ENCODE results near the gene EXOC1.

The EXOC1 gene

GRCh38 chr4:55808632-55809031 is 44.8 kb upstream of the EXOC1 start:
- Histone ChIP-seq H4K20me1 (ENCODE audit: insufficient read depth, low read length, poor library complexity, severe bottlenecking) (no peaks in the 10 kb centered on the region), H2AFZ (ENCODE audit: low read length) (no peak overlapping the region)
- TF ChIP-seq EZH2phosphoT487 (IDR thresholded peaks at IDR 0.05; ENCODE audit: borderline replicate concordance) = no peak
- no peak for TF ChIP-seq CTCF (conservative IDR thresholded peaks at IDR 0.05; ENCODE audit: low read length)

GRCh38 chr4:55817691-55818090 is 35.8 kb upstream of the EXOC1 start:
- Histone ChIP-seq H4K20me1 (ENCODE audit: insufficient read depth, low read length, poor library complexity, severe bottlenecking) (no peaks in the 10 kb centered on the region), H3K36me3 (ENCODE audit: insufficient read depth, low read length) (no peaks in the 10 kb centered on the region)

More at GRCh38 chr4:55808632-55809031, 44.8 kb upstream of the EXOC1 start:
- Histone ChIP-seq H3K9ac (ENCODE audit: low read depth, low read length, poor library complexity, severe bottlenecking) (no peak overlapping the region), H3K4me2 (ENCODE audit: low read depth, low read length, poor library complexity, severe bottlenecking) (no peak overlapping the region), H3K9me2 (replicated peaks; ENCODE audit: low read depth, low read length) (no peaks in the 10 kb centered on the region), H3K27me3 (ENCODE audit: insufficient read depth, low read length, poor library complexity, severe bottlenecking) (no peaks in the 10 kb centered on the region), H3F3A (ENCODE audit: low read depth) (no peaks in the 10 kb centered on the region), H3K36me3 (ENCODE audit: insufficient read depth, low read length) (no peaks in the 10 kb centered on the region), H3K4me1 (ENCODE audit: insufficient read depth, low read length, poor library complexity, severe bottlenecking) (no peaks in the 10 kb centered on the region), H3K79me2 (ENCODE audit: insufficient read depth, low read length) (no peaks in the 10 kb centered on the region), H3K9me3 (ENCODE audit: insufficient read depth, low read depth, low read length) (no peaks in the 10 kb centered on the region), H3K4me3 (ENCODE audit: low read length, poor library complexity, severe bottlenecking) (no peak overlapping the region)

DNA sequence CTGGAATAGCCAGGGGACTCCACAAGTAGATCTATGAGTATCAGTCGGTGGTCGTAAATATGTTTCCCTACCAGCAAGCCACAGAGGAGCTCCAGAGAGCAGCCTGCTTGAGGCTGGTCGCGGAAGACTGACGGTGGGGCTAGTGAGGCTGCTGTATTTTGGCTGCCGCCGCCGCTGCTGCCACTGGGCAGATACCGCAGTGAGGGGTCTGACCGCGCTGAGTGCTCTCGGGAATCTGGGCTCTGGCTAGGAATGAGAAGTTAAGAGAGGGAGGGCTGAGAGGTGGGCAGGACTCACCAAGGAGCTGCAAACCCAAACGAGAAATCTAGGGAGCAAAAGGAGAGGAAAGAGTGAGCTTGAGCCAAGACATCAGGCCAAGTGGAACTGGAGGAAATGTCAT is 33.8 kb upstream of the EXOC1 start, which contains the start of gene EXOC1L:
Gene EXOC1L, plus strand, starts transcription at position 157 of the 400 bp plus-strand sequence. Its CDS starts 237 bp downstream, at position 394.
- Histone ChIP-seq H2AFZ (ENCODE audit: low read length) (no peak within 1 kb of the TSS; the same call in 1 of the 2 replicates), H3K4me3 (ENCODE audit: low read length, poor library complexity, severe bottlenecking) (no peak within 1 kb of the TSS)

More at GRCh38 chr4:55817691-55818090, 35.8 kb upstream of the EXOC1 start:
- Histone ChIP-seq H3K9me3 (ENCODE audit: insufficient read depth, low read depth, low read length) (no peaks in the 10 kb centered on the region), H3K4me3 (ENCODE audit: low read length, poor library complexity, severe bottlenecking) (no peak overlapping the region), H3F3A (ENCODE audit: low read depth) (no peaks in the 10 kb centered on the region), H2AFZ (ENCODE audit: low read length) (no peak overlapping the region), H3K4me2 (ENCODE audit: low read depth, low read length, poor library complexity, severe bottlenecking) (no peak overlapping the region), H3K79me2 (ENCODE audit: insufficient read depth, low read length) (no peaks in the 10 kb centered on the region), H3K4me1 (ENCODE audit: insufficient read depth, low read length, poor library complexity, severe bottlenecking) (no peaks in the 10 kb centered on the region), H3K9me2 (replicated peaks; ENCODE audit: low read depth, low read length) (no peaks in the 10 kb centered on the region), H3K9ac (ENCODE audit: low read depth, low read length, poor library complexity, severe bottlenecking) (no peak overlapping the region), H3K27me3 (ENCODE audit: insufficient read depth, low read length, poor library complexity, severe bottlenecking) (no peaks in the 10 kb centered on the region)
- no peak for TF ChIP-seq CTCF (conservative IDR thresholded peaks at IDR 0.05; ENCODE audit: low read length)
- TF ChIP-seq EZH2phosphoT487 (IDR thresholded peaks at IDR 0.05; ENCODE audit: borderline replicate concordance) = no peak

More for the DNA sequence above, 33.8 kb upstream of the EXOC1 start, which contains the start of gene EXOC1L:
- no peaks in the 10 kb centered on the region for H3K27me3 ChIP-seq (ENCODE audit: insufficient read depth, low read length, poor library complexity, severe bottlenecking)
- H3K9me3 ChIP-seq (ENCODE audit: insufficient read depth, low read depth, low read length) = no peaks in the 10 kb centered on the region
- H3F3A ChIP-seq (ENCODE audit: low read depth) = no peaks in the 10 kb centered on the region
- no peak for TF ChIP-seq CTCF (conservative IDR thresholded peaks at IDR 0.05; ENCODE audit: low read length)
- TF ChIP-seq EZH2phosphoT487 (IDR thresholded peaks at IDR 0.05; ENCODE audit: borderline replicate concordance) = no peak
- H3K4me1 ChIP-seq (ENCODE audit: insufficient read depth, low read length, poor library complexity, severe bottlenecking) = no peaks in the 10 kb centered on the region
- no peaks in the 10 kb centered on the region for H3K36me3 ChIP-seq (ENCODE audit: insufficient read depth, low read length)
- H3K79me2 ChIP-seq (ENCODE audit: insufficient read depth, low read length) = no peaks in the 10 kb centered on the region
- no peaks in the 10 kb centered on the region for H3K9me2 ChIP-seq (replicated peaks; ENCODE audit: low read depth, low read length)
- H4K20me1 ChIP-seq (ENCODE audit: insufficient read depth, low read length, poor library complexity, severe bottlenecking) = no peaks in the 10 kb centered on the region
- no peak within 1 kb of the TSS for H3K4me2 ChIP-seq (ENCODE audit: low read depth, low read length, poor library complexity, severe bottlenecking)
- H3K9ac ChIP-seq (ENCODE audit: low read depth, low read length, poor library complexity, severe bottlenecking) = no peak within 1 kb of the TSS
